Liver (tissue), 9 donors: Measurements from ENCODE around the gene GPR149. TPM values are rescaled to one million over a fixed set of nuclear protein-coding genes. Genes with fewer than 3 reads are reported as not detected.
"Not testable (repeated sequence)": the region's sequence is repeated elsewhere in the genome, so short reads cannot be mapped to it uniquely, and the experiment has no call there.

Source experiments
- DNase-seq: peaks from one replicate; pipeline ENCODE4 v3.0.0-alpha.2; 2017; ENCODE audit warnings: low spot score
- H3K27ac ChIP-seq, 2 donors: one replicate each; pipeline ENCODE4 v1.7.0; 2013; ENCODE audit warnings: inconsistent platforms in 2 of 2, low read length in 2 of 2, control low read depth in 1 of 2, low read depth in 1 of 2, mild to moderate bottlenecking in 1 of 2
- H3K27me3 ChIP-seq, 4 donors: one replicate each; pipeline versions ENCODE4 v1.6.1 to v1.7.0; 2013; ENCODE audit warnings: low read length in 3 of 4, inconsistent platforms in 1 of 4, mild to moderate bottlenecking in 1 of 4, moderate library complexity in 1 of 4; ENCODE audit not compliant: control insufficient read depth in 4 of 4, insufficient read depth in 4 of 4
- H3K36me3 ChIP-seq, 4 donors: one replicate each; pipeline versions ENCODE4 v1.6.1 to v1.7.0; 2013; ENCODE audit warnings: low read length in 3 of 4, mild to moderate bottlenecking in 3 of 4, low read depth in 1 of 4, moderate library complexity in 1 of 4; ENCODE audit not compliant: control insufficient read depth in 4 of 4, insufficient read depth in 3 of 4
- H3K4me1 ChIP-seq, 4 donors: one replicate each; pipeline versions ENCODE4 v1.6.1 to v1.7.0; 2013; ENCODE audit warnings: low read length in 3 of 4, mild to moderate bottlenecking in 3 of 4, moderate library complexity in 1 of 4; ENCODE audit not compliant: control insufficient read depth in 4 of 4, insufficient read depth in 4 of 4
- H3K4me3 ChIP-seq, 3 donors: one replicate each; pipeline versions ENCODE4 v1.6.1 to v1.7.0; 2013; ENCODE audit warnings: low read length in 3 of 3, control low read depth in 1 of 3, low read depth in 1 of 3, mild to moderate bottlenecking in 1 of 3
- H3K9ac ChIP-seq, 2 donors: one replicate each; pipeline ENCODE4 v1.7.0; 2013; ENCODE audit warnings: low read length in 2 of 2, mild to moderate bottlenecking in 2 of 2, moderate library complexity in 2 of 2, control low read depth in 1 of 2, low read depth in 1 of 2
- H3K9me3 ChIP-seq, 4 donors: one replicate each; pipeline versions ENCODE4 v1.6.1 to v1.7.0; 2013; ENCODE audit warnings: low read length in 3 of 4; ENCODE audit not compliant: control insufficient read depth in 4 of 4
- ATF3 ChIP-seq: IDR thresholded peaks from 2 replicates; pipeline ENCODE4 v1.6.1; 2016; ENCODE audit warnings: antibody characterized with exemption
- CTCF ChIP-seq: fragments of 150-350 bp; IDR thresholded peaks from 2 replicates; pipeline ENCODE4 v1.5.1; 2017; ENCODE audit warnings: improper control_type of control experiment, low read depth, low read length; ENCODE audit not compliant: missing input control
- EGR1 ChIP-seq, 2 donors: IDR thresholded peaks; 2 replicates each; pipeline ENCODE4 v1.6.1; 2016 to 2018; ENCODE audit warnings: antibody characterized with exemption in 2 of 2, low read depth in 2 of 2
- FOXA1 ChIP-seq: IDR thresholded peaks from 2 replicates; pipeline ENCODE4 v1.6.1; 2016; ENCODE audit warnings: antibody characterized with exemption
- FOXA2 ChIP-seq: IDR thresholded peaks from 2 replicates; pipeline ENCODE4 v1.6.1; 2016; ENCODE audit warnings: antibody characterized with exemption
- GABPA ChIP-seq, 2 donors: IDR thresholded peaks in 1 of 2; conservative IDR thresholded peaks in 1 of 2; 2 replicates each; pipeline ENCODE4 v1.6.1; 2016; ENCODE audit warnings: antibody characterized with exemption in 2 of 2, mild to moderate bottlenecking in 1 of 2, moderate library complexity in 1 of 2
- HNF4A ChIP-seq, 2 donors: conservative IDR thresholded peaks; 2 replicates each; pipeline ENCODE4 v1.6.1; 2016; ENCODE audit warnings: antibody characterized with exemption in 2 of 2, mild to moderate bottlenecking in 2 of 2
- HNF4G ChIP-seq: IDR thresholded peaks from 2 replicates; pipeline ENCODE4 v1.6.1; 2016; ENCODE audit warnings: antibody characterized with exemption
- JUND ChIP-seq, 2 donors: IDR thresholded peaks; 2 replicates each; pipeline ENCODE4 v1.6.1; 2016; ENCODE audit warnings: antibody characterized with exemption in 2 of 2
- NR2F2 ChIP-seq: IDR thresholded peaks from 2 replicates; pipeline ENCODE4 v1.6.1; 2016; ENCODE audit warnings: antibody characterized with exemption
- RAD21 ChIP-seq, 2 donors: IDR thresholded peaks; 2 replicates each; pipeline ENCODE4 v1.6.1; 2016; ENCODE audit warnings: antibody characterized with exemption in 2 of 2, mild to moderate bottlenecking in 2 of 2
- RXRA ChIP-seq, 2 donors: IDR thresholded peaks; 2 replicates each; pipeline ENCODE4 v1.6.1; 2017 to 2018; ENCODE audit warnings: antibody characterized with exemption in 2 of 2, mild to moderate bottlenecking in 1 of 2
- SP1 ChIP-seq: IDR thresholded peaks from 2 replicates; pipeline ENCODE4 v1.6.1; 2018; ENCODE audit warnings: antibody characterized with exemption, mild to moderate bottlenecking
- TAF1 ChIP-seq: conservative IDR thresholded peaks from 2 replicates; pipeline ENCODE4 v1.6.1; 2016; ENCODE audit warnings: antibody characterized with exemption, mild to moderate bottlenecking
- YY1 ChIP-seq: IDR thresholded peaks from 2 replicates; pipeline ENCODE4 v1.6.1; 2016; ENCODE audit warnings: antibody characterized with exemption, mild to moderate bottlenecking
- ZBTB33 ChIP-seq: IDR thresholded peaks from 2 replicates; pipeline ENCODE4 v1.6.1; 2016; ENCODE audit warnings: antibody characterized with exemption
- WGBS: extraction: QIAGEN DNeasy Blood & Tissue Kit; methylation state at CpG from one replicate; pipeline ENCODE4 v1.1.7; 2013; 5-methylcytosine and 5-hydroxymethylcytosine counted together
- polyA plus RNA-seq, 2 donors: library from polyadenylated mRNA; stranded (reverse) in 1 of 2; unstranded in 1 of 2; fragments of 200-250 nt in 1 of 2; fragments of >200 nt in 1 of 2; fragmentation: Nextera tagmentation in 1 of 2; extraction: Ambion mirVana in 1 of 2; gene quantifications; one replicate each; pipeline versions ENCODE4 v1.2.1 to v1.2.3, GENCODE V29; 2013 to 2015
- total RNA-seq, 2 donors: library from RNA; depleted of rRNA; stranded (reverse); fragments of >200 nt; gene quantifications; one replicate each; pipeline ENCODE4 v1.2.3, GENCODE V29; 2014
- TF ChIP-seq, protein P1 (sequence below): IDR thresholded peaks from 2 replicates; pipeline ENCODE4 v1.6.1; 2016; ENCODE audit warnings: antibody characterized with exemption, mild to moderate bottlenecking
- TF ChIP-seq, protein P2 (sequence below): IDR thresholded peaks from 2 replicates; pipeline ENCODE4 v1.6.1; 2016; ENCODE audit warnings: antibody characterized with exemption
- donor health status: healthy.
- donor health status: healthy.
- donor health status: healthy.
- donor health status: healthy.
- donor health status: healthy.

GPR149 gene
- total and polyA plus RNA-seq, 4 donors: not detected

GRCh38 chr3:154439081-154439480, 9.1 kb upstream of the GPR149 start:
- WGBS: 82% methylated on average over 12 of the region's 12 CpGs
- H3K27me3 ChIP-seq, H3K4me3 ChIP-seq, H3K9me3 ChIP-seq, H3K36me3 ChIP-seq, H3K27ac ChIP-seq, H3K4me1 ChIP-seq, DNase-seq, H3K9ac ChIP-seq: not testable (repeated sequence)

DNA sequence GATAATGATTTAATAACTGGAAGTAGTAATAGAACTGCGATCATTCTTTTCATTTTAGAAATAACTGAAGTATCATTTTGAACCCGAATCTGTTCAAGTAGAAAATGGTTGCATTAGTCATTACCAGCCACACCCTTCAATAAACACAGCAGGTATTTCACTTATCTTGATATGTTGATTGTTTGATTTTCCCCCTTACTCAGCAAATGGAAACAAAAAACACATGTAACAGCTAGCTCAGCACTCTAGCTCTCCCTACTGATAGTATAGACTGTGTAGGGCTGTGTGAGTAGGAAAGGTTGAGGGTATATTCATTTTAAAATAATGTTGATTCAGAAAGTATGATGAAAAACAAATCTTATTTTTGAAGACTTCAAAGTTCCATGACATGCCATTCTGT, 1.1 kb upstream of the GPR149 start:
- Histone ChIP-seq H3K36me3 (no peaks in the 10 kb centered on the region), H3K9ac (no peak overlapping the region), H3K4me3 (no peak overlapping the region), H3K4me1 (peaks cover 0 to 10% (median 7%) of the 10 kb centered on the region in 4 donors), H3K27ac (no peak overlapping the region), H3K27me3 (peaks cover 0 to 14% (median 5%) of the 10 kb centered on the region in 4 donors), H3K9me3 (no peaks in the 10 kb centered on the region)
- TF ChIP-seq RXRA (IDR thresholded peaks at IDR 0.05): no peak
- TF ChIP-seq TAF1: no peak
- no peak for TF ChIP-seq GABPA (IDR thresholded peaks at IDR 0.05 in 1 of 2, conservative IDR thresholded peaks at IDR 0.05 in 1 of 2)
- TF ChIP-seq HNF4A (conservative IDR thresholded peaks at IDR 0.05): no peak
- TF ChIP-seq, protein P1, sequence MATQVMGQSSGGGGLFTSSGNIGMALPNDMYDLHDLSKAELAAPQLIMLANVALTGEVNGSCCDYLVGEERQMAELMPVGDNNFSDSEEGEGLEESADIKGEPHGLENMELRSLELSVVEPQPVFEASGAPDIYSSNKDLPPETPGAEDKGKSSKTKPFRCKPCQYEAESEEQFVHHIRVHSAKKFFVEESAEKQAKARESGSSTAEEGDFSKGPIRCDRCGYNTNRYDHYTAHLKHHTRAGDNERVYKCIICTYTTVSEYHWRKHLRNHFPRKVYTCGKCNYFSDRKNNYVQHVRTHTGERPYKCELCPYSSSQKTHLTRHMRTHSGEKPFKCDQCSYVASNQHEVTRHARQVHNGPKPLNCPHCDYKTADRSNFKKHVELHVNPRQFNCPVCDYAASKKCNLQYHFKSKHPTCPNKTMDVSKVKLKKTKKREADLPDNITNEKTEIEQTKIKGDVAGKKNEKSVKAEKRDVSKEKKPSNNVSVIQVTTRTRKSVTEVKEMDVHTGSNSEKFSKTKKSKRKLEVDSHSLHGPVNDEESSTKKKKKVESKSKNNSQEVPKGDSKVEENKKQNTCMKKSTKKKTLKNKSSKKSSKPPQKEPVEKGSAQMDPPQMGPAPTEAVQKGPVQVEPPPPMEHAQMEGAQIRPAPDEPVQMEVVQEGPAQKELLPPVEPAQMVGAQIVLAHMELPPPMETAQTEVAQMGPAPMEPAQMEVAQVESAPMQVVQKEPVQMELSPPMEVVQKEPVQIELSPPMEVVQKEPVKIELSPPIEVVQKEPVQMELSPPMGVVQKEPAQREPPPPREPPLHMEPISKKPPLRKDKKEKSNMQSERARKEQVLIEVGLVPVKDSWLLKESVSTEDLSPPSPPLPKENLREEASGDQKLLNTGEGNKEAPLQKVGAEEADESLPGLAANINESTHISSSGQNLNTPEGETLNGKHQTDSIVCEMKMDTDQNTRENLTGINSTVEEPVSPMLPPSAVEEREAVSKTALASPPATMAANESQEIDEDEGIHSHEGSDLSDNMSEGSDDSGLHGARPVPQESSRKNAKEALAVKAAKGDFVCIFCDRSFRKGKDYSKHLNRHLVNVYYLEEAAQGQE: no peak
- TF ChIP-seq ZBTB33: no peak
- no peak for TF ChIP-seq HNF4G
- TF ChIP-seq FOXA1: no peak
- TF ChIP-seq, protein P2, sequence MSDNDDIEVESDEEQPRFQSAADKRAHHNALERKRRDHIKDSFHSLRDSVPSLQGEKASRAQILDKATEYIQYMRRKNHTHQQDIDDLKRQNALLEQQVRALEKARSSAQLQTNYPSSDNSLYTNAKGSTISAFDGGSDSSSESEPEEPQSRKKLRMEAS: no peak
- TF ChIP-seq SP1: no peak
- no peak for TF ChIP-seq YY1
- TF ChIP-seq JUND (IDR thresholded peaks at IDR 0.05): no peak
- no peak for TF ChIP-seq RAD21 (IDR thresholded peaks at IDR 0.05)
- no peak for TF ChIP-seq CTCF
- TF ChIP-seq NR2F2: no peak
- no peak for TF ChIP-seq FOXA2
- TF ChIP-seq EGR1 (IDR thresholded peaks at IDR 0.05; ENCODE audit: low read depth in 2 of 2): no peak
- TF ChIP-seq ATF3: no peak
- WGBS: 66% methylated on average over 2 of the region's 2 CpGs
- no peak for DNase-seq
